IMR-90 (cell line): ENCODE results near the gene HDAC3.

Source experiments
- CEBPB ChIP-seq: IDR thresholded peaks from 2 replicates; pipeline ENCODE4 v1.6.1; 2012; ENCODE audit warnings: low read depth, low read length, improper control_type of control experiment
- MAZ ChIP-seq: IDR thresholded peaks from 2 replicates; pipeline ENCODE4 v1.6.1; 2012; ENCODE audit warnings: low read depth, mild to moderate bottlenecking, low read length, improper control_type of control experiment, moderate library complexity, borderline replicate concordance
- POLR2A ChIP-seq: IDR thresholded peaks from 2 replicates; pipeline ENCODE4 v1.6.1; 2012; ENCODE audit warnings: mild to moderate bottlenecking, low read depth, low read length
- RAD21 ChIP-seq: IDR thresholded peaks from 2 replicates; pipeline ENCODE4 v1.6.1; 2012; ENCODE audit warnings: low read length, improper control_type of control experiment
- RCOR1 ChIP-seq: IDR thresholded peaks from 2 replicates; pipeline ENCODE4 v1.6.1; 2012; ENCODE audit warnings: mild to moderate bottlenecking, low read length, improper control_type of control experiment; ENCODE audit not compliant: insufficient replicate concordance
- TF ChIP-seq, protein P1 (sequence below): fragments of 150-350 bp; IDR thresholded peaks from 2 replicates; pipeline ENCODE4 v1.6.1; 2017; ENCODE audit warnings: mild to moderate bottlenecking, antibody characterized with exemption, low read length, low read depth
- TF ChIP-seq, protein P2 (sequence below): conservative IDR thresholded peaks from 2 replicates; pipeline ENCODE4 v1.5.1; 2012; ENCODE audit warnings: mild to moderate bottlenecking, low read depth, low read length, improper control_type of control experiment

DNA sequence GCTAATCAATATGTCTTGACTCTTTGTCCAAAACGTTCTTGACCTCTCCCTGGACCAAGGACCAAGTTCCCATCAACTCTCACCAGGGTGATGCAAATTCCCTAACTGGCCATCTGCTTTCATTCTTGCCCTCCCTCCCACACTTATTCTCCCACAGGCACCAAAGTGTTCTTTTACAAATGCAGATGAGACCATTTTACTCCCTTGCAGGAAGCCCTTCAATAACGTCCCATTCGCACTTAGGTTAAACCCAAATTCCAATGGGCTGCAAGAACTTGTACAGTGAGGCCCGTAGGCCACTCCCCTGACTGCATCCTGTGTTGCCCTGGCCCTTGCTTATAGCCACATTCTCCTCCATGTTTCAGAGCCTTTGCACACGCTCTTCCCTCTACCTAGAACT, 38.1 kb upstream of the HDAC3 start:
- no peak for TF ChIP-seq POLR2A
- TF ChIP-seq, protein P1, sequence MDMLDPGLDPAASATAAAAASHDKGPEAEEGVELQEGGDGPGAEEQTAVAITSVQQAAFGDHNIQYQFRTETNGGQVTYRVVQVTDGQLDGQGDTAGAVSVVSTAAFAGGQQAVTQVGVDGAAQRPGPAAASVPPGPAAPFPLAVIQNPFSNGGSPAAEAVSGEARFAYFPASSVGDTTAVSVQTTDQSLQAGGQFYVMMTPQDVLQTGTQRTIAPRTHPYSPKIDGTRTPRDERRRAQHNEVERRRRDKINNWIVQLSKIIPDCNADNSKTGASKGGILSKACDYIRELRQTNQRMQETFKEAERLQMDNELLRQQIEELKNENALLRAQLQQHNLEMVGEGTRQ = no peak
- TF ChIP-seq, protein P2, sequence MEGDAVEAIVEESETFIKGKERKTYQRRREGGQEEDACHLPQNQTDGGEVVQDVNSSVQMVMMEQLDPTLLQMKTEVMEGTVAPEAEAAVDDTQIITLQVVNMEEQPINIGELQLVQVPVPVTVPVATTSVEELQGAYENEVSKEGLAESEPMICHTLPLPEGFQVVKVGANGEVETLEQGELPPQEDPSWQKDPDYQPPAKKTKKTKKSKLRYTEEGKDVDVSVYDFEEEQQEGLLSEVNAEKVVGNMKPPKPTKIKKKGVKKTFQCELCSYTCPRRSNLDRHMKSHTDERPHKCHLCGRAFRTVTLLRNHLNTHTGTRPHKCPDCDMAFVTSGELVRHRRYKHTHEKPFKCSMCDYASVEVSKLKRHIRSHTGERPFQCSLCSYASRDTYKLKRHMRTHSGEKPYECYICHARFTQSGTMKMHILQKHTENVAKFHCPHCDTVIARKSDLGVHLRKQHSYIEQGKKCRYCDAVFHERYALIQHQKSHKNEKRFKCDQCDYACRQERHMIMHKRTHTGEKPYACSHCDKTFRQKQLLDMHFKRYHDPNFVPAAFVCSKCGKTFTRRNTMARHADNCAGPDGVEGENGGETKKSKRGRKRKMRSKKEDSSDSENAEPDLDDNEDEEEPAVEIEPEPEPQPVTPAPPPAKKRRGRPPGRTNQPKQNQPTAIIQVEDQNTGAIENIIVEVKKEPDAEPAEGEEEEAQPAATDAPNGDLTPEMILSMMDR = no peak
- no peak for TF ChIP-seq MAZ
- no peak for TF ChIP-seq RAD21
- TF ChIP-seq RCOR1 = no peak
- no peak for TF ChIP-seq CEBPB
